GM19035 (cell line): Measurements from ENCODE around the gene SGCD.

Experiments
- ATAC-seq: cut with Tn5 transposase; IDR thresholded peaks from one replicate; pipeline ENCODE4 v1.9.1; 2021; ENCODE audit not compliant: unreplicated experiment

SGCD gene

GRCh38 chr5:156682971-156683370 is 356.0 kb downstream of the SGCD start:
- ATAC-seq: no peak

- no peak for ATAC-seq
Observed at GRCh38 chr5:156683509-156683908, 356.5 kb downstream of the SGCD start.

GRCh38 chr5:156684216-156684615 is 357.3 kb downstream of the SGCD start:
- no peak for ATAC-seq

GRCh38 chr5:156685481-156685880 is 358.5 kb downstream of the SGCD start:
- no peak for ATAC-seq

- no peak for ATAC-seq
Observed at GRCh38 chr5:156686380-156686779, 359.4 kb downstream of the SGCD start.

- ATAC-seq: no peak
Observed at GRCh38 chr5:156686796-156687195, 359.8 kb downstream of the SGCD start.

- no peak for ATAC-seq
Observed at GRCh38 chr5:156687514-156687913, 360.6 kb downstream of the SGCD start.

GRCh38 chr5:156691572-156691971 is 364.6 kb downstream of the SGCD start:
- no peak for ATAC-seq

GRCh38 chr5:156693113-156693512 is 366.1 kb downstream of the SGCD start:
- ATAC-seq: no peak

GRCh38 chr5:156694598-156694997 is 367.6 kb downstream of the SGCD start:
- ATAC-seq: no peak

- no peak for ATAC-seq
Observed at GRCh38 chr5:156695774-156696173, 368.8 kb downstream of the SGCD start.

GRCh38 chr5:156698323-156698722 is 371.4 kb downstream of the SGCD start:
- ATAC-seq: no peak

- ATAC-seq: no peak
Observed at GRCh38 chr5:156699147-156699546, 372.2 kb downstream of the SGCD start.

GRCh38 chr5:156704139-156704538 is 377.2 kb downstream of the SGCD start:
- no peak for ATAC-seq

GRCh38 chr5:156706631-156707030 is 379.7 kb downstream of the SGCD start:
- no peak for ATAC-seq

GRCh38 chr5:156707750-156708149 is 380.8 kb downstream of the SGCD start:
- no peak for ATAC-seq

- no peak for ATAC-seq
Observed at GRCh38 chr5:156715287-156715686, 388.3 kb downstream of the SGCD start.

GRCh38 chr5:156716591-156717380 is 389.8 kb downstream of the SGCD start:
- ATAC-seq: no peak

GRCh38 chr5:156718985-156719384 is 392.0 kb downstream of the SGCD start:
- ATAC-seq: no peak

- ATAC-seq: no peak
Observed at GRCh38 chr5:156722358-156722757, 395.4 kb downstream of the SGCD start.

- ATAC-seq: no peak
Observed at GRCh38 chr5:156735477-156735876, 408.5 kb downstream of the SGCD start.

GRCh38 chr5:156741516-156741915 is 414.6 kb downstream of the SGCD start:
- no peak for ATAC-seq

- no peak for ATAC-seq
Observed at GRCh38 chr5:156753846-156754245, 426.9 kb downstream of the SGCD start.
